Stimulated activated naive CD8-positive, alpha-beta T cell treated with anti-CD3 and anti-CD28 coated beads, Interleukin-15, amount 100 ng/mL, for 72 hours (primary cell): ENCODE data around the gene CBLIF.
A peak's percentile ranks its signal among the peaks of the same experiment; 100 is the strongest.
"Not testable (repeated sequence)": the region's sequence is repeated elsewhere in the genome, so short reads cannot be mapped to it uniquely, and the experiment has no call there.

Source experiments
- ATAC-seq: fragments of 150-1000 bp; cut with Tn5 transposase; 2 replicates; pipeline ENCODE4 v1.10.0; 2021; ENCODE audit warnings: mild to moderate bottlenecking, moderate library complexity
- DNase-seq, 2 donors: peaks; one replicate each; pipeline ENCODE4 v3.0.0; 2021 to 2022
- H3K27ac Mint-ChIP-seq, 2 donors: one replicate each; pipeline ENCODE4 v1.8.0; 2022; ENCODE audit warnings: mild to moderate bottlenecking in 2 of 2, mixed read lengths in 2 of 2, moderate library complexity in 2 of 2
- H3K27me3 Mint-ChIP-seq: one replicate; pipeline ENCODE4 v1.8.0; 2022; ENCODE audit warnings: mixed read lengths
- H3K4me1 Mint-ChIP-seq: one replicate; pipeline ENCODE4 v1.8.0; 2022; ENCODE audit warnings: mild to moderate bottlenecking, mixed read lengths
- H3K4me3 Mint-ChIP-seq, 2 donors: one replicate each; pipeline ENCODE4 v1.8.0; 2022; ENCODE audit warnings: mild to moderate bottlenecking in 2 of 2, mixed read lengths in 2 of 2, moderate library complexity in 1 of 2
- H3K9me3 Mint-ChIP-seq, 2 donors: one replicate each; pipeline ENCODE4 v1.8.0; 2022; ENCODE audit warnings: mixed read lengths in 2 of 2

Gene CBLIF

DNA sequence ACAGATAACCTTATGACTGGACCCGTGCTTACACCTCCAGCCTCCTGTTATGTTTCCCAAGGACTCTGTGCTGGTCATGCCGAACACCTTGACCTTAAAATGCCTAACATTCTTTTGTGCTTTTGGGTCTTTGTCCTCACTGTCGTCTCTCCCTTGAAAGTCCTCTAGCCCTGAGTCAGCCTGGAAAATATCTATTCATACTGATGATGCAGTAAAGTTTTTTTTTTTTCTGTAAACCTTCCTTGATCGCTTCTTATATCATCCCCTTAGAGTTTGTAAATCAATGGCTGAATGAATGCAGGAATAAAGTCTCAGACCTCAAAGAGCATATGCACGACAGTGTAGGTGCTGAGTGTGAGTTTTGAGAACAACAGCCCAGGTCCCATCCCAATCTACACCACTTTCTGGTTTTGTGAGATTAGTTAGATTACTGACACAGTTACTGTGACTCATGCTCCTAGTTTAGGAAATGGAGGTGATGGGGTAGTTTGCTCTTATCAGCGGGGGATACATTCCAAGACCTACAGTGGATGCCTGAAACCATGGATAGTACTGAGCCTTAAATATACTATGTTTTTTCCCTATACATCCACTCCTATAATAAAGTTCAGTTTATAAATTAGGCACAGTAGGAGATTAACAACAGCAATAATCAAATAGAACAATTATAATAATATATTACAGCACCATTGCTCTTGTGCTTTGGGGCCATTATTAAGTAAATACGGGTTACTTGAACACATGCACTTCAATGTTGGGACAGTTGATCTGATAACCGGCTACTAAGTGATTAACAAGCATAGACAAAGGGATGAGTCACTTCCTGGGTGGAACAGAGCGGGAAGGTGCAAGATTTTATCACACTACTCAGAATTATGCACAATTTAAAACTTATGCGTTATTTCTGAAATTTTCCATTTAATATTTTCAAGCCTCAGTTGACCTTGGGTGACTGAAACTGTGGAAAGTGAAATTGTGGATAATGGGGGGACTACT, 12.4 kb upstream of the CBLIF start:
- no peak for DNase-seq
- ATAC-seq: peak; percentile 67
- Mint-ChIP-seq H3K4me1 (peaks cover 14% of the 10 kb centered on the region), H3K4me3 (no peak overlapping the region), H3K27me3 (peaks cover 37% of the 10 kb centered on the region), H3K27ac (no peak overlapping the region), H3K9me3 (no peaks in the 10 kb centered on the region)

DNA sequence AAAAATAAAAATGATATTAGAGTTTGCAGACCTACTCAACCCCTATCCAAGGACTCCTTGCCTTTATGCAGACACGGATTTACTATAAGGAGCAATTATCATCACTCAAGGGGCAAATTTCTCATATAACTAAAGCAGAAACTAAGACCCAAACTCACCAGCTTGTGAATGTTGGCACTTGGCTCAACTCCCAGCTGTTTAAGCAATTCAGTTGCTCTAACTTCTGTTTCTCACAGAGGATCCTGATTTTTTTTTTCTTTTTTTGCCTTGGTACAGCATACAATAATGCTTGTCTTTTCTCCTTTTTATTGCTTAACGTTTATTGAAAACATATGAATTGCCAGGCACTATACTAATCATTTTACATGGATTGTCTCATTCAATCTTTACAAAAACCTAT, 9.6 kb upstream of the CBLIF start:
- ATAC-seq: no peak
- H3K4me3 Mint-ChIP-seq: no peak overlapping the region
- DNase-seq: no peak
- H3K27ac Mint-ChIP-seq: no peak overlapping the region
- peaks cover 25% of the 10 kb centered on the region for H3K27me3 Mint-ChIP-seq
- peaks cover 14% of the 10 kb centered on the region for H3K4me1 Mint-ChIP-seq
- no peaks in the 10 kb centered on the region for H3K9me3 Mint-ChIP-seq

DNA sequence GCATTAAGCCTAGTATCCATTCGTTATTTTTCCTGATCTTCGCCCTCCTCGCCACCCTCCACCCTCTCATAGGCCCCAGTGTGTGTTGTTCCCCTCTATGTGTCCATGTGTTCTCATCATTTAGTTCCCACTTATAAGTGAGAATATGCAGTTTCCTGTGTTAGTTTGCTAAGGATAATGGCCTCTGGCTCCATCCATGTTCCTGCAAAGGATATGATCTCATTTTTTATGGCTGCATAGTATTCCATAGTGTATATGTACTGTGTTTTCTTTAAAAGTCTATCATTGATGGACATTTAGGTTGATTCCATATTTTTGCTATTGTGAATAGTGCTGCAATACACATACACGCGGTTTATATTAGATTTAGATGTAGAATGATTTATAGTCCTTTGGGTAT, 6.1 kb upstream of the CBLIF start:
- DNase-seq, H3K4me3 Mint-ChIP-seq, H3K27ac Mint-ChIP-seq, H3K4me1 Mint-ChIP-seq, H3K9me3 Mint-ChIP-seq, ATAC-seq: not testable (repeated sequence)
- H3K27me3 Mint-ChIP-seq: peaks cover 12% of the 10 kb centered on the region

DNA sequence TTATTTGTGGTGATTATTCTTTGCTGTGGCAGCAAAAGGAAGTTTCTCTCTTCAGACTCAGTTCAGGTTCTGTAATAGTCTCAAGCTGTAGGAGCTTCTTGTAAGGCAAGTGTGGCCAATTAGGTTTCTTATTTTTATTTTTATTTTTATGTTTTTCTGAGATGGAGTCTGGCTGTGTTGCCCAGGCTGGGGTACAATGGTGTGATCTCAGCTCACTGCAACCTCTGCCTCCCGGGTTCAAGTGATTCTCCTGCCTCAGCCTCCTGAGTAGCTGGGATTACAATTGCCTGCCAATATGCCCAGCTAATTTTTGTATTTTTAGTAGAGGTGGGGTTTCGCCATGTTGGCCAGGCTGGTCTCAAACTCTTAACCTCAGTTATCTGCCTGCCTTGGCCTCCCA, 4.3 kb upstream of the CBLIF start:
- H3K27me3 Mint-ChIP-seq, H3K4me3 Mint-ChIP-seq, H3K9me3 Mint-ChIP-seq, H3K27ac Mint-ChIP-seq, DNase-seq, H3K4me1 Mint-ChIP-seq, ATAC-seq: not testable (repeated sequence)

DNA sequence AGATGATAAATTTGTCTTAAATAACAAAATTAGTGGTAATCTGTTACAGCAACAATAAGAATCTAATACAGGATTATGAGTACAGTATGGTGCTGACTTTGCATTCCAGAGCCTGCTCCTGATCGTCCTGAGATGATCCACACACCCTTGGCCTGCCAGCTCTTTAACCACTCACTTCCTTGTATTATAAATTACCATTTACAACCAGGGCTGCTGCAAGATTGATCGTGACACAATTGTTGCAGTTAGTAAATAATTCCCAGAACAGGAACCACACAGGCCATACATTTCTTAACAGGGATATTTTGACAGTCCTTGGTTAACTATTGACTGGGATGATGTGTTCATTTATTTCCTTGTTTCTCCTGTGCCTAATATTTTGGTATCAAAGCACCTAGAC, 3.8 kb upstream of the CBLIF start:
- Mint-ChIP-seq H3K4me1 (no peaks in the 10 kb centered on the region), H3K27ac (no peak overlapping the region), H3K27me3 (peaks cover 8% of the 10 kb centered on the region), H3K9me3 (no peaks in the 10 kb centered on the region), H3K4me3 (no peak overlapping the region)
- DNase-seq: no peak
- no peak for ATAC-seq

DNA sequence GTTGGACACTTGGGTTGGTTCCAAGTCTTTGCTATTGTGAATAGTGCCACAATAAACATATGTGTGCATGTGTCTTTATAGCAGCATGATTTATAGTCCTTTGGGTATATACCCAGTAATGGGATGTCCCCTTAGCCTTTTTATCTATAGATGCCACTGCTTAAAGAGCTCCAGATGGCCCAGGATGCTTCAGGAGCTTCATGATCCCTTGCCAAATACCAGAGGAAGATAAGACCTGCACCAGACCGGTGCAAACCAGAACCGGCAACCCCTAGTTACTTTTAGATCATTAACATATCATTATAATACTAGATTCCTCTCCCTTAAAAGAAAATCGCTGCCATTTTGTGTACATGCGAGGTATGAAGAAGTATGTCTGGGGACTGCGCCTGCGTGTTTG, 3.1 kb upstream of the CBLIF start:
- not testable (repeated sequence) for DNase-seq, H3K27ac Mint-ChIP-seq, ATAC-seq, H3K4me3 Mint-ChIP-seq, H3K4me1 Mint-ChIP-seq, H3K9me3 Mint-ChIP-seq
- peaks cover 14% of the 10 kb centered on the region for H3K27me3 Mint-ChIP-seq

DNA sequence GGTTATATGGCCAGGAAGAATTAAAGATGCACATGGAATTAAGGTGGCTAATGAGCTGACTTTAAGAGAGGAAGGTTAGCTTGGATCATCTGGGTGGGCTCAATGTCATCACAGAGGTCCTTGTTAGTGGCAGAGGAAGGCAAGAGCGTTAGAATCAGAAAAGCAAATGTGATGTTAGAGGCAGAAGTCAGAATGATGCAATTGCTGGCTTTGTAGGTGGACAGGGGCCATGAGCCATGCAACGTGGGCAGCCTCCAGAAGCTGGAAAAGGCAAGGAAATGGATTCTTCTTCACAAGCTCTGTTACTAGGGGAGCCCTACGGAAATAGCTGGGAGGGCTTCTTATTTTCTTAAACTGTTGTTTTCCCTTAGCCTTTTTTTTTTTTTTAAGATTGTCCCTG, 2.3 kb upstream of the CBLIF start:
- ATAC-seq: no peak
- peaks cover 15% of the 10 kb centered on the region for H3K27me3 Mint-ChIP-seq
- no peak overlapping the region for H3K27ac Mint-ChIP-seq
- H3K4me3 Mint-ChIP-seq: no peak overlapping the region
- H3K4me1 Mint-ChIP-seq: no peaks in the 10 kb centered on the region
- no peaks in the 10 kb centered on the region for H3K9me3 Mint-ChIP-seq
- no peak for DNase-seq

DNA sequence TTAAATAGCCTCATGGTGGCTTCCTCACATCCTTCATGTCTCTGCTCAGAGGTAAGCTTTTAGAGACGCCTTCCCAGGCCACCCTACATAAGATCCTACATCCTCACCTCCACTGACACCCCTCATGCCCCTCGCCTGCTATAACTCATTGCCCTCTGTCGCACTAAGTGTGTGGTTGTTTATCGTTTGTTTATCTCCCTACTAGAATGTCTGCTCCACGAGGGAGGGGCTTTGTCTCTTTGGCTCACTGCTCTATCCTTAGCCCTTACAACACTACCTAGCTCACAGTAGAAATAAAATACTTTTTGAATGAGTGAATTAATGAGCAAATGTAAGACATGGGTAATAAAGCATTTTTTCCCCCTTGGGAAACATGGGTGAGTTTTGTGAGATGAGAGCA, 1.3 kb upstream of the CBLIF start:
- Mint-ChIP-seq H3K27me3 (peaks cover 15% of the 10 kb centered on the region), H3K4me3 (no peak overlapping the region), H3K27ac (no peak overlapping the region), H3K4me1 (no peaks in the 10 kb centered on the region), H3K9me3 (no peaks in the 10 kb centered on the region)
- ATAC-seq: no peak
- no peak for DNase-seq

DNA sequence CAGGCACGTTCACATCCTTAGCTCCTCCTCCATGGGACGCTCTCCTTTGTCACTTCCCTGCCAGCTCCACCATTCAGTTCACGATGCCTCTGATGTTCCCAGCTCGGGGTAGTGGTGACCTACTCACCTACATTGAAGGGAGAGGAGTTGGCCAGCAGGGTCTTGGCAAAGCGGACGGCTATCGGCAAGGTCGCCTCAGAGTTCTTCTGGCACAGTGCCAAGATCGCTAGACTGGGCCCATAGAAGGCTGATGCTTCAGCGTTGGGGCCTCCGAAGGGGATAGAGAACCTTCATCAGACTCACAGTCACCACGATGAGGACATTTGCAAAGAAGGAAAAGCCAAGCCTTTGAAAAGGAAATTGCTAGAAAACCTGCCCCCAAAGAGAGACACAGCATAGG, 3.0 kb downstream of the CBLIF start:
- H3K27ac Mint-ChIP-seq: no peak overlapping the region
- ATAC-seq (no peak), DNase-seq (no peak)
- no peaks in the 10 kb centered on the region for H3K9me3 Mint-ChIP-seq
- H3K27me3 Mint-ChIP-seq: peaks cover 16% of the 10 kb centered on the region
- H3K4me3 Mint-ChIP-seq: no peak overlapping the region
- no peaks in the 10 kb centered on the region for H3K4me1 Mint-ChIP-seq

DNA sequence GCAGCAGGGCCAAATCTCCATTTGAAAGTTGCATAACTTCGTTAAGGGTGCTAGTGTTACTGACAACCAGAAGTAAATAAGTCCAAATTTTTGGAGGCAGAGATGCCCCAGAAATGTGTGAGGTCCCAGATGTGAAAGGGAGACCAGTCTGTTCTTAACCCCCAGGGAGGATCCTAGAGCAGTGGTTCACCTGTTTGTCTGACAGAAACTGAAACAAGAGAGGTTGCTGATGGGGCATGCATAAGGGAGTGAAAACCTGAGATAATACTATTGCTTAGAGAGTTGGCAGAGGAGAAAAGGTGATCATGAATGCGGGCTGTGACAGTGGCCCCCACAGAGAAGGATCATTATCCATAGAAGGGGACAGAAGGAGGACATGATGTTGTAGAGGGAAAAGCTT, 3.8 kb downstream of the CBLIF start:
- no peaks in the 10 kb centered on the region for H3K9me3 Mint-ChIP-seq
- no peak overlapping the region for H3K27ac Mint-ChIP-seq
- ATAC-seq: no peak
- peaks cover 14% of the 10 kb centered on the region for H3K27me3 Mint-ChIP-seq
- no peak overlapping the region for H3K4me3 Mint-ChIP-seq
- no peaks in the 10 kb centered on the region for H3K4me1 Mint-ChIP-seq
- DNase-seq: no peak

DNA sequence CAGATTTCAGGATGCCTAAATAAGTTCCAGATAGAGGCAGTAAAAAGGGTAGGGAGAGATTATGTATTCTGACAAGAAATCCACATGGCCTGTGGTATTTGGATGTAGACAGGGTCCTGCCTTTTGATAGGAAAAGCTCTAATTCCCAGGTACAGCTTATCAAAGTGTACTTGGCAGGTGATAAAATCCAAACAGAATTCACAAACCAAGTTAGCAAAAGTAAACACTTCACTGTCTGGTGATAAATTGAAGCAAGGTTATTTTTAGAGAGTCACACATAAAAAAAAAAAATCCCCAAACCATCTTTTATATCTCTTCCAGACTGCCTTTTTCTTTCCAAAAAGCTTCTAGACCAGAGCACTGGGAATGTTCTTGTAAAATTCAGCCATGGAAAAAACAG, 5.7 kb downstream of the CBLIF start:
- no peak for DNase-seq
- Mint-ChIP-seq H3K27ac (no peak overlapping the region), H3K4me3 (no peak overlapping the region), H3K4me1 (no peaks in the 10 kb centered on the region), H3K27me3 (peaks cover 23% of the 10 kb centered on the region), H3K9me3 (no peaks in the 10 kb centered on the region)
- ATAC-seq: no peak

DNA sequence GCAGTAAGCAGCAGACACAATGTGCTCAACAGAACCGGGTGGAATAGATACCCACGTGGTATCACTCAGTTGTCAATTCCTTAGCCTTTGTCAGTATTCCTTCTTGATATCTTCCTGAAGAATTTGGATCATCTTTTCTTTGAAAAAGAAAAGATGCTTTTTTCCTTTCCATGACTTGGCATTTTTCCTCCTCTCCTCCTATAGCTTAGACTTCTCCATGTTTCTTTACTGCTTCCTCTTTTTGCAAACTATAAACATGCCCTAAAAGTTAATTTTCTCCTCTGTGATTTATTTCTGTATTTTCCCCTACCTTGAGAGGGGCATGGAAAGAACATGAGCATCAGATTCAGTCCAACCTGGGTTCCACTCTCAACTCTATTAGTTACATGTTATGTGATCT, 11.7 kb downstream of the CBLIF start:
- ATAC-seq (no peak), DNase-seq (no peak)
- Mint-ChIP-seq H3K27ac (no peak overlapping the region), H3K27me3 (peaks cover 13% of the 10 kb centered on the region), H3K4me3 (no peak overlapping the region), H3K9me3 (no peaks in the 10 kb centered on the region), H3K4me1 (peaks cover 8% of the 10 kb centered on the region)

DNA sequence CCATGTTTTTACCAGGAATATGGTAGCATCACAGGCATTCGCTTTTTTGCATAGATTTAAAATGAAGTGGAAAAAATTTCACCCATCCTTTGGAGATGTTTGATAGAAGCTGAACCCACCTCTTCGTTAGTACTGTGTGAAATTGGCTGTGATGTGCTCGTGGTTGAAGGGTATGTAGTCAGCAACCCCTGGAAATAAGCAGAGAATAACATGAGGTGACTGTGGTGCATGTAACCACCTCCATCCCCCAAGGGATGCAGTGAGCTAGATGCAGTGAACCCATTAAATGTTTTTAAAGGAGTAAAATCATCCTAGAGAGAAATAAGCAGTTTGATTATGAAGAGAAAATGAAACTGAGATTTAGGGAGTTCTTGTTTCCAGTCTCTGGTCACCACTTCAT, 15.9 kb downstream of the CBLIF start:
- peaks cover 8% of the 10 kb centered on the region for H3K27me3 Mint-ChIP-seq
- no peaks in the 10 kb centered on the region for H3K9me3 Mint-ChIP-seq
- DNase-seq (no peak), ATAC-seq (no peak)
- H3K27ac Mint-ChIP-seq: no peak overlapping the region
- no peak overlapping the region for H3K4me3 Mint-ChIP-seq
- peaks cover 8% of the 10 kb centered on the region for H3K4me1 Mint-ChIP-seq

DNA sequence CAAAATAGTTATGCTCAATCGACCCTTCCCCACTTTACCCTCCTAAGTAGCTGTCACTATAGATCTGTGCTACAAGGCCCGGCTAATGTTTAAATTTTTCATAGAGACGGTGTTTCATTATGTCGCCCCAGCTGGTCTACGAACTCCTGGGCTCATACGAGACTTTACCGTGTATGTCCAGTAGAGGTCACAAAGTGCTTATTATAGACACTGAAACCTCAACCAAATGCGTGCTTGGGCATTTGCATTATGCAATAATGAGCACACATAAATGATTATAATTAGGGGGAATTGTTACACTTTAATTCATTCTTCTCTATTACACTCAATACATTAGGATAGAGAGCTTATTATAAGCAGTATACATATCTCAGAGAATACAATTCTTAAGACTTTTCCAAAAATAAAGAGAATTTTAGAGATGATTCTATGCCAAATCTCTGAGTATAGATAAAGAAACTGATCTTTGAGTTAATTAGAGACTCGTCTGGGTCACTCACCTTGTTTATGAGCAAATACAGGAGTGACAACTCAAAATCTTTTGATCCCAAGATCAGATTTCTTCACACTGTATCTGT, 22.2 kb downstream of the CBLIF start:
- ATAC-seq (peak; percentile 86), DNase-seq (peak in 1 of 2 donors; percentile 26)
- no peaks in the 10 kb centered on the region for H3K9me3 Mint-ChIP-seq
- no peaks in the 10 kb centered on the region for H3K4me1 Mint-ChIP-seq
- H3K27ac Mint-ChIP-seq: no peak overlapping the region
- peaks cover 7% of the 10 kb centered on the region for H3K27me3 Mint-ChIP-seq
- no peak overlapping the region for H3K4me3 Mint-ChIP-seq

DNA sequence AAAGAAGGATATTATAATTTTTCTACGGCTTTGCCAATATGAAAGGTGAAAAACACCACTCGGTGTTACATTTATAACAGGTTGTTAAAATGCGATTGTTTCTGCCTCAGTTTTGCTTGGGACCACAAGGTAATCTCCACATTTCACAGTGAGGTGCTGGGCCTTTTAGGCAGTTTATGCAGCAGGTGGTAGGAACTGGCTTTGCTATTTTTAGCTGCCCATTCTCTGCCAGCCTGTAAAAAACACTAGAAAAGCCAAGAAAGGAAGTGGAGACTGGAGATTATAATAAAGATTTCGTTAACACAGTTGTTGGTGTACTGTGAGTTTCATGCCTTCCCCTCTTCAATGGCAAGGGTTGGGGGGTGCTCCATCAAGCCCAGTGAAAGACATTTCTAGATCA, 26.7 kb downstream of the CBLIF start:
- H3K27ac Mint-ChIP-seq: no peak overlapping the region
- H3K9me3 Mint-ChIP-seq: no peaks in the 10 kb centered on the region
- DNase-seq (no peak), ATAC-seq (no peak)
- no peak overlapping the region for H3K4me3 Mint-ChIP-seq
- H3K4me1 Mint-ChIP-seq: peaks cover 9% of the 10 kb centered on the region
- no peaks in the 10 kb centered on the region for H3K27me3 Mint-ChIP-seq

DNA sequence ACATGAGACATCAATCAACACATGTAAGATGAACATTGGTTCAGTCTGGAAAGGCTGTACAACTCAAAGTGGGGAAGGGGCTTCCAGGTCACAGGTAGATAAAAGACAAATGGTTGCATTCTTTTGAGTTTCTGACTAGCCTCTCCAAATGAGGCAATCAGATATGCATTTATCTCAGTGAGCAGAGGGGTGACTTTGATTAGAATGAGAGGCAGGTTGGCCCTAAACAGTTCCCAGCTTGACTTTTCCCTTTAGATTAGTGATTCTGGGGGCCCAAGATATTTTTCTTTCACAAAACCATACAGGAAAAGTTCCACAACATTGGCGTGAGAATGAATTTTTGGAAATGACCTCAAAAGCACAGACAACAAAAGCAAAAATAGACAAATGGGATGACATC, 28.9 kb downstream of the CBLIF start:
- peaks cover 14% of the 10 kb centered on the region for H3K4me1 Mint-ChIP-seq
- H3K27ac Mint-ChIP-seq: peak overlapping the region in 1 of 2 donors; percentile 43
- not testable (repeated sequence) for DNase-seq, H3K27me3 Mint-ChIP-seq, H3K4me3 Mint-ChIP-seq, H3K9me3 Mint-ChIP-seq, ATAC-seq
